HG03064 (cell line): Measurements from ENCODE around the gene SLC24A5.

Experiments used
- ATAC-seq: cut with Tn5 transposase; IDR thresholded peaks from one replicate; pipeline ENCODE4 v1.9.1; 2021; ENCODE audit warnings: low read depth; ENCODE audit not compliant: unreplicated experiment

Gene SLC24A5

GRCh38 chr15:48120745-48121144, at the start of gene SLC24A5:
Gene SLC24A5 (plus strand): TSS chr15:48120990. CDS start chr15:48121045, 55 bp downstream.
- ATAC-seq, result no peak

- ATAC-seq, result no peak
These were observed 47.8 kb upstream of the SLC24A5 start for GRCh38 chr15:48072941-48073340.

- ATAC-seq, result no peak
These were observed 46.9 kb upstream of the SLC24A5 start for GRCh38 chr15:48073881-48074280.

GRCh38 chr15:48076454-48076853, 44.3 kb upstream of the SLC24A5 start:
- ATAC-seq, result no peak

- ATAC-seq, result no peak
These were observed 43.1 kb upstream of the SLC24A5 start for GRCh38 chr15:48077616-48078184.

GRCh38 chr15:48084759-48085590, 35.8 kb upstream of the SLC24A5 start:
- ATAC-seq, result no peak

GRCh38 chr15:48085591-48085930, 35.2 kb upstream of the SLC24A5 start:
- ATAC-seq, result no peak

- no peak for ATAC-seq
These were observed 34.7 kb upstream of the SLC24A5 start for GRCh38 chr15:48086133-48086532.

- no peak for ATAC-seq
These were observed 34.2 kb upstream of the SLC24A5 start for GRCh38 chr15:48086576-48086975.

GRCh38 chr15:48087844-48088243, 32.9 kb upstream of the SLC24A5 start:
- ATAC-seq, result no peak

- no peak for ATAC-seq
These were observed 31.1 kb upstream of the SLC24A5 start for GRCh38 chr15:48089702-48090101.

- no peak for ATAC-seq
These were observed 30.7 kb upstream of the SLC24A5 start for GRCh38 chr15:48090115-48090514.

GRCh38 chr15:48090666-48091065, 30.1 kb upstream of the SLC24A5 start:
- no peak for ATAC-seq

- ATAC-seq, result no peak
These were observed 29.3 kb upstream of the SLC24A5 start for GRCh38 chr15:48091522-48091921.

GRCh38 chr15:48096355-48096786, 24.4 kb upstream of the SLC24A5 start:
- ATAC-seq, result peak; percentile 78

GRCh38 chr15:48096813-48097212, 24.0 kb upstream of the SLC24A5 start:
- no peak for ATAC-seq

GRCh38 chr15:48097264-48097663, 23.5 kb upstream of the SLC24A5 start:
- no peak for ATAC-seq

GRCh38 chr15:48101376-48101961, 19.3 kb upstream of the SLC24A5 start:
- no peak for ATAC-seq

GRCh38 chr15:48102167-48102566, 18.6 kb upstream of the SLC24A5 start:
- no peak for ATAC-seq

GRCh38 chr15:48103647-48104046, 17.1 kb upstream of the SLC24A5 start:
- ATAC-seq, result no peak

- ATAC-seq, result no peak
These were observed 14.9 kb upstream of the SLC24A5 start for GRCh38 chr15:48105936-48106335.

GRCh38 chr15:48109212-48109611, 11.6 kb upstream of the SLC24A5 start:
- no peak for ATAC-seq
